NK-92 treated with Interleukin-12 subunit alpha and Interleukin-12 subunit beta, amount 100 ng/mL, for 24 hours (cell line): Measurements from ENCODE around the gene SLC19A3.
"Not testable (repeated sequence)": the region's sequence is repeated elsewhere in the genome, so short reads cannot be mapped to it uniquely, and the experiment has no call there.

ENCODE experiments used
- DNase-seq: peaks from one replicate; lab custom pipeline; 2025; lab: John Stamatoyannopoulos, UW

Gene SLC19A3

GRCh38 chr2:227717687-227718567, at the start of gene SLC19A3:
Gene SLC19A3 (minus strand): TSS chr2:227718028. CDS start chr2:227702318, 15,710 bp downstream.
- no peak for DNase-seq

GRCh38 chr2:227766373-227766883, 48.6 kb upstream of the SLC19A3 start:
- peak; percentile 35 for DNase-seq

- DNase-seq: no peak
These were observed 48.1 kb upstream of the SLC19A3 start for GRCh38 chr2:227765788-227766372.

GRCh38 chr2:227761740-227762476, 44.1 kb upstream of the SLC19A3 start:
- no peak for DNase-seq

GRCh38 chr2:227759411-227760118, 41.7 kb upstream of the SLC19A3 start:
- DNase-seq: no peak

GRCh38 chr2:227756261-227756660, 38.4 kb upstream of the SLC19A3 start:
- DNase-seq: not testable (repeated sequence)

- no peak for DNase-seq
These were observed 30.3 kb upstream of the SLC19A3 start for GRCh38 chr2:227748079-227748478.

GRCh38 chr2:227745594-227745993, 27.8 kb upstream of the SLC19A3 start, which contains the start of gene SCYGR8:
Gene SCYGR8 (plus strand): TSS chr2:227745894. CDS start chr2:227745894, 0 bp downstream.
- DNase-seq: no peak

GRCh38 chr2:227740705-227741104, 22.9 kb upstream of the SLC19A3 start:
- not testable (repeated sequence) for DNase-seq

GRCh38 chr2:227739351-227739750, 21.5 kb upstream of the SLC19A3 start:
- no peak for DNase-seq

GRCh38 chr2:227728035-227728434, 10.2 kb upstream of the SLC19A3 start, which contains the start of gene SCYGR7:
Gene SCYGR7 (plus strand): TSS chr2:227728335. CDS start chr2:227728335, 0 bp downstream.
- no peak for DNase-seq

- no peak for DNase-seq
These were observed 6.7 kb upstream of the SLC19A3 start, which contains the start of gene SCYGR6 for GRCh38 chr2:227724394-227725039. Gene SCYGR6 (minus strand): TSS chr2:227724757. CDS start chr2:227724757, 0 bp downstream.

- not testable (repeated sequence) for DNase-seq
These were observed 5.0 kb upstream of the SLC19A3 start for GRCh38 chr2:227722821-227723220.

GRCh38 chr2:227720680-227721079, 2.9 kb upstream of the SLC19A3 start:
- DNase-seq: no peak

GRCh38 chr2:227719641-227720040, 1.8 kb upstream of the SLC19A3 start:
- no peak for DNase-seq

- no peak for DNase-seq
These were observed 1.3 kb downstream of the SLC19A3 start for GRCh38 chr2:227716501-227716900.

GRCh38 chr2:227713291-227713690, 4.5 kb downstream of the SLC19A3 start:
- no peak for DNase-seq

GRCh38 chr2:227710986-227711385, 6.8 kb downstream of the SLC19A3 start:
- DNase-seq: no peak

- no peak for DNase-seq
These were observed 10.4 kb downstream of the SLC19A3 start for GRCh38 chr2:227707390-227707789.

GRCh38 chr2:227706859-227707258, 11.0 kb downstream of the SLC19A3 start:
- no peak for DNase-seq

GRCh38 chr2:227703961-227704360, 13.9 kb downstream of the SLC19A3 start:
- no peak for DNase-seq
